Endothelial cell of umbilical vein (primary cell): ENCODE results near the gene EEF1AKMT3. TPM values are rescaled to one million over a fixed set of nuclear protein-coding genes. Genes with fewer than 3 reads are reported as not detected.

Experiments
- BruUV-seq: library from RNA; stranded (reverse); fragments of 400-500 nt; replicated peaks from 2 replicates; lab custom pipeline; 2021; lab: Mats Ljungman, UMichigan
- CTCF ChIA-PET: fragments of 300-600, 350-600 bp; sonication (Branson Sonifier 250); formaldehyde crosslinking; loops from one replicate; lab custom pipeline; 2021; ENCODE audit warnings: antibody characterized with exemption, inconsistent platforms; lab: Charles Lee
- POLR2A ChIA-PET: fragments of 300-600, 350-600 bp; sonication (Branson Sonifier 250); formaldehyde crosslinking; loops from one replicate; lab custom pipeline; 2021; ENCODE audit warnings: antibody characterized with exemption, inconsistent platforms; lab: Charles Lee
- DNase-seq: peaks from one replicate; pipeline ENCODE4 v3.0.0-alpha.2; 2011; ENCODE audit warnings: low read depth, low spot score
- FAIRE-seq: peaks from 2 replicates; lab custom pipeline; 2011; peaks lifted over from hg19 to GRCh38; lab: Jason Lieb, UNC
- H2AFZ ChIP-seq: 2 replicates; pipeline ENCODE4 v1.6.0; 2012; ENCODE audit warnings: low read depth, low read length, control low read depth, inconsistent platforms
- H3K27ac ChIP-seq: 2 replicates; pipeline ENCODE4 v1.5.1; 2011; ENCODE audit warnings: low read depth, mild to moderate bottlenecking, control low read depth, low read length, moderate library complexity; ENCODE audit not compliant: insufficient read depth
- H3K27me3 ChIP-seq, 2 experiments: 2 replicates each; pipeline versions ENCODE4 v1.6.0 to v1.6.1; 2011; ENCODE audit warnings: low read length in 2 of 2, mixed read lengths in 1 of 2; ENCODE audit not compliant: control insufficient read depth in 2 of 2, insufficient read depth in 2 of 2
- H3K36me3 ChIP-seq, 2 experiments: 2 replicates in 1 of 2; 3 replicates in 1 of 2; pipeline ENCODE4 v1.5.1; 2011; ENCODE audit warnings: low read length in 2 of 2, mild to moderate bottlenecking in 1 of 2, moderate library complexity in 1 of 2; ENCODE audit not compliant: control insufficient read depth in 2 of 2, insufficient read depth in 2 of 2; ENCODE audit errors: extremely low read depth in 1 of 2
- H3K4me1 ChIP-seq: 3 replicates; pipeline ENCODE4 v1.5.1; 2011; ENCODE audit warnings: mild to moderate bottlenecking, low read length; ENCODE audit not compliant: control insufficient read depth, insufficient read depth; ENCODE audit errors: extremely low read depth
- H3K4me2 ChIP-seq: 2 replicates; pipeline ENCODE4 v1.6.1; 2011; ENCODE audit warnings: low read length, control low read depth, mixed read lengths; ENCODE audit not compliant: insufficient read depth
- H3K4me3 ChIP-seq, 3 experiments: fragments of 200-600 bp in 1 of 3; sonication (generic), shearing (Covaris generic) in 1 of 3; replicated peaks in 1 of 3; 2 replicates each; pipeline ENCODE4 v1.5.1; 2011 to 2016; ENCODE audit warnings: control low read depth in 3 of 3, low read length in 3 of 3, mild to moderate bottlenecking in 2 of 3, inconsistent platforms in 1 of 3, low read depth in 1 of 3, moderate library complexity in 1 of 3; ENCODE audit not compliant: insufficient read depth in 1 of 3
- H3K79me2 ChIP-seq: 2 replicates; pipeline ENCODE4 v1.6.0; 2012; ENCODE audit warnings: low read length, inconsistent platforms; ENCODE audit not compliant: control insufficient read depth, insufficient read depth
- H3K9ac ChIP-seq: replicated peaks from 2 replicates; pipeline ENCODE3; 2011; ENCODE audit warnings: low read length, control low read depth; ENCODE audit not compliant: insufficient read depth; ENCODE audit errors: extremely low read depth
- H3K9me1 ChIP-seq: replicated peaks from 3 replicates; pipeline ENCODE4 v1.6.0; 2011; ENCODE audit warnings: mild to moderate bottlenecking, low read length; ENCODE audit not compliant: control insufficient read depth, insufficient read depth; ENCODE audit errors: extremely low read depth
- H3K9me3 ChIP-seq: replicated peaks from 2 replicates; pipeline ENCODE4 v1.5.1; 2012; ENCODE audit warnings: low read length, inconsistent platforms; ENCODE audit not compliant: control insufficient read depth, insufficient read depth
- H4K20me1 ChIP-seq: replicated peaks from 2 replicates; pipeline ENCODE3; 2011; ENCODE audit warnings: mild to moderate bottlenecking, low read length; ENCODE audit not compliant: control insufficient read depth, insufficient read depth; ENCODE audit errors: extremely low read depth
- EZH2 ChIP-seq: IDR thresholded peaks from 2 replicates; pipeline ENCODE4 v1.6.1; 2012; ENCODE audit warnings: borderline replicate concordance, low read depth, mild to moderate bottlenecking, moderate library complexity, low read length, inconsistent platforms; ENCODE audit not compliant: severe bottlenecking
- GATA2 ChIP-seq: IDR thresholded peaks from 2 replicates; pipeline ENCODE4 v1.7.0; 2011; ENCODE audit warnings: low read depth, mild to moderate bottlenecking, moderate library complexity, mixed read lengths, low read length; ENCODE audit not compliant: insufficient read length, insufficient read depth
- JUN ChIP-seq: IDR thresholded peaks from 2 replicates; pipeline ENCODE4 v1.6.1; 2011; ENCODE audit warnings: borderline replicate concordance, low read depth; ENCODE audit not compliant: insufficient read length, insufficient read depth
- MYC ChIP-seq: IDR thresholded peaks from one replicate; pipeline ENCODE4 v1.6.1; 2011; ENCODE audit warnings: mild to moderate bottlenecking, low read depth, low read length
- POLR2AphosphoS5 ChIP-seq: IDR thresholded peaks from 2 replicates; pipeline ENCODE4 v1.6.1; 2012; ENCODE audit warnings: low read depth, mild to moderate bottlenecking, control low read depth, low read length, moderate library complexity; ENCODE audit not compliant: insufficient read depth
- dilution Hi-C: fragments of 300-500 bp; cut with MboI; formaldehyde crosslinking; loops from one replicate; pipeline ENCODE4 v1.15.0; 2019; ENCODE audit warnings: low sequenced_read_pairs; ENCODE audit not compliant: extremely low pct_ligation_motif_present
- intact Hi-C: fragments of 100-400 bp; cut with micrococcal nuclease; formaldehyde crosslinking; loops from one replicate; pipeline ENCODE4 v1.10.0; 2022
- polyA plus RNA-seq, 4 experiments: library from polyadenylated mRNA; depleted of rRNA in 3 of 4; stranded (reverse) in 3 of 4; unstranded in 1 of 4; fragments of >200 nt; gene quantifications; 2 replicates each; pipeline versions ENCODE4 v1.2.1 to v1.2.3, GENCODE V29; 2011 to 2012; ENCODE audit warnings: missing spikeins in 1 of 4
- total RNA-seq: library from RNA; stranded (reverse); gene quantifications from 2 replicates; pipeline ENCODE4 v1.2.3, GENCODE V29; 2021
- TF ChIP-seq, protein P1 (sequence below), 2 donors: IDR thresholded peaks; 1 replicate in 1 of 2; 2 replicates in 1 of 2; pipeline ENCODE4 v1.5.1; 2011; ENCODE audit warnings: low read length in 2 of 2, mild to moderate bottlenecking in 2 of 2, moderate library complexity in 2 of 2, control low read depth in 1 of 2, inconsistent platforms in 1 of 2, low read depth in 1 of 2; ENCODE audit not compliant: insufficient read depth in 1 of 2; ENCODE audit errors: extremely low read depth in 1 of 2

Gene EEF1AKMT3
- total and polyA plus RNA-seq, 2 donors (not counting 3 experiments of a cell fraction or from before 2014, with no cell fraction given): 7.9 to 8.8 TPM

GRCh38 chr12:57765698-57766463 is 6.5 kb upstream of the EEF1AKMT3 start:
- Histone ChIP-seq H3K27ac (no peak overlapping the region), H3K4me1 (peaks cover 18% of the 10 kb centered on the region), H3K27me3 (peaks cover 35 to 37% of the 10 kb centered on the region in 2 experiments), H3K9ac (no peak overlapping the region), H2AFZ (no peak overlapping the region), H3K9me3 (no peaks in the 10 kb centered on the region), H3K36me3 (peaks cover 0 to 2% of the 10 kb centered on the region in 2 experiments), H3K9me1 (no peaks in the 10 kb centered on the region), H4K20me1 (no peaks in the 10 kb centered on the region), H3K4me3 (no peak overlapping the region), H3K4me2 (peak overlapping the region; percentile 60), H3K79me2 (no peaks in the 10 kb centered on the region)
- BruUV-seq: no TSS peak
- POLR2A ChIA-PET: no interaction called here
- no peak for DNase-seq
- TF ChIP-seq POLR2AphosphoS5: no peak
- TF ChIP-seq GATA2: no peak
- peak; percentile 94 for TF ChIP-seq EZH2
- CTCF ChIA-PET: interaction anchor here (0.9 to 4.6 kb wide), 6 partner anchors 10 to 140 kb away, joined by 3 to 48 read pairs (median 4); partner anchors contain the start of genes MARCHF9 and TSFM
- intact Hi-C loops: no loop called here
- no peak for FAIRE-seq
- dilution Hi-C loops: no loop called here

- TF ChIP-seq, protein P1, sequence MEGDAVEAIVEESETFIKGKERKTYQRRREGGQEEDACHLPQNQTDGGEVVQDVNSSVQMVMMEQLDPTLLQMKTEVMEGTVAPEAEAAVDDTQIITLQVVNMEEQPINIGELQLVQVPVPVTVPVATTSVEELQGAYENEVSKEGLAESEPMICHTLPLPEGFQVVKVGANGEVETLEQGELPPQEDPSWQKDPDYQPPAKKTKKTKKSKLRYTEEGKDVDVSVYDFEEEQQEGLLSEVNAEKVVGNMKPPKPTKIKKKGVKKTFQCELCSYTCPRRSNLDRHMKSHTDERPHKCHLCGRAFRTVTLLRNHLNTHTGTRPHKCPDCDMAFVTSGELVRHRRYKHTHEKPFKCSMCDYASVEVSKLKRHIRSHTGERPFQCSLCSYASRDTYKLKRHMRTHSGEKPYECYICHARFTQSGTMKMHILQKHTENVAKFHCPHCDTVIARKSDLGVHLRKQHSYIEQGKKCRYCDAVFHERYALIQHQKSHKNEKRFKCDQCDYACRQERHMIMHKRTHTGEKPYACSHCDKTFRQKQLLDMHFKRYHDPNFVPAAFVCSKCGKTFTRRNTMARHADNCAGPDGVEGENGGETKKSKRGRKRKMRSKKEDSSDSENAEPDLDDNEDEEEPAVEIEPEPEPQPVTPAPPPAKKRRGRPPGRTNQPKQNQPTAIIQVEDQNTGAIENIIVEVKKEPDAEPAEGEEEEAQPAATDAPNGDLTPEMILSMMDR (IDR thresholded peaks at IDR 0.05; ENCODE audit: extremely low read depth in 1 of 2, insufficient read depth in 1 of 2, low read depth in 1 of 2, low read length in 2 of 2): no peak
- no peak for TF ChIP-seq JUN
- no peak for TF ChIP-seq EZH2
- peak; percentile 61 for TF ChIP-seq GATA2
- no peak for TF ChIP-seq POLR2AphosphoS5
- TF ChIP-seq MYC: no peak
- DNase-seq: no peak
- Histone ChIP-seq H3K4me2 (peak within 1 kb of the TSS; percentile 5), H3K27me3 (peaks cover 33 to 35% of the 10 kb centered on the region in 2 experiments), H3K9me1 (no peaks in the 10 kb centered on the region), H3K27ac (no peak within 1 kb of the TSS), H3K9ac (no peak within 1 kb of the TSS), H3K79me2 (peaks cover 2% of the 10 kb centered on the region), H3K4me1 (peaks cover 25% of the 10 kb centered on the region), H3K4me3 (no peak within 1 kb of the TSS), H3K9me3 (no peaks in the 10 kb centered on the region), H4K20me1 (no peaks in the 10 kb centered on the region), H3K36me3 (peaks cover 0 to 2% of the 10 kb centered on the region in 2 experiments), H2AFZ (no peak within 1 kb of the TSS)
- intact Hi-C loops: no loop called here
- ChIA-PET POLR2A (no interaction called here), CTCF (interaction anchor here (0.9 to 4.6 kb wide), 6 partner anchors 11 to 139 kb away, joined by 3 to 48 read pairs (median 4); partner anchors contain the start of genes MARCHF9 and TSFM)
- dilution Hi-C loops: no loop called here
- no TSS peak for BruUV-seq
- FAIRE-seq: no peak
These were observed 5.7 kb upstream of the EEF1AKMT3 start, which contains the start of gene CYP27B1 for GRCh38 chr12:57766464-57767304. Gene CYP27B1 (minus strand): TSS chr12:57767078. CDS start chr12:57767041, 37 bp downstream.
